HCT116 (cell line): Measurements from ENCODE around the gene ACKR3. TPM values are rescaled to one million over a fixed set of nuclear protein-coding genes. Genes with fewer than 3 reads are reported as not detected.

ENCODE experiments used
- ATAC-seq: fragments of 200-7000 bp; cut with Tn5 transposase; 2 replicates; pipeline ENCODE4 v1.9.1; 2020; ENCODE audit warnings: mild to moderate bottlenecking, moderate library complexity
- BruUV-seq: library from RNA; stranded (reverse); fragments of 400-500 nt; replicated peaks from 2 replicates; lab custom pipeline; 2021; lab: Mats Ljungman, UMichigan
- CTCF ChIA-PET: fragments of 300-600 bp; sonication (Branson Sonifier 250); formaldehyde crosslinking; loops from one replicate; lab custom pipeline; 2021; ENCODE audit warnings: antibody characterized with exemption; lab: Charles Lee
- POLR2A ChIA-PET: fragments of 300-600, 350-600 bp; sonication (Branson Sonifier 250); formaldehyde crosslinking; loops from one replicate; lab custom pipeline; 2021; ENCODE audit warnings: antibody characterized with exemption; lab: Charles Lee
- RAD21 ChIA-PET, 2 experiments: fragments of 300-600 bp; sonication (Branson Sonifier 250); formaldehyde crosslinking; loops; one replicate each; lab custom pipeline; 2023; ENCODE audit warnings: low total read pairs in 2 of 2; ENCODE audit not compliant: uncharacterized antibody in 2 of 2, unreplicated experiment in 2 of 2, low non-redundant PET in 1 of 2; lab: Charles Lee
- DNase-seq: peaks from one replicate; pipeline ENCODE4 v3.0.0-alpha.2; 2010; ENCODE audit warnings: low read depth, low spot score
- H2AFZ ChIP-seq: fragments of 200-600 bp; shearing (Covaris generic), sonication (generic); 2 replicates; pipeline ENCODE4 v1.6.1; 2017; ENCODE audit warnings: low read depth, mixed run types, mixed read lengths, antibody characterized with exemption, low read length; ENCODE audit not compliant: poor library complexity, severe bottlenecking
- H3K27ac ChIP-seq: 2 replicates; pipeline ENCODE4 v1.5.1; 2012; ENCODE audit warnings: low read depth, low read length
- H3K27me3 ChIP-seq: fragments of 200-600 bp; sonication (generic); 2 replicates; pipeline ENCODE4 v1.6.1; 2016; ENCODE audit warnings: mixed run types, low read length, mixed read lengths; ENCODE audit not compliant: insufficient read depth
- H3K36me3 ChIP-seq, 2 experiments: fragments of 200-500 bp in 1 of 2; fragments of 200-600 bp in 1 of 2; sonication (Bioruptor generic) in 1 of 2; sonication (generic) in 1 of 2; 2 replicates each; pipeline versions ENCODE4 v1.5.1 to v1.6.1; 2014 to 2016; ENCODE audit warnings: low read length in 2 of 2, inconsistent platforms in 1 of 2, mixed read lengths in 1 of 2, mixed run types in 1 of 2; ENCODE audit not compliant: insufficient read depth in 2 of 2, control insufficient read depth in 1 of 2
- H3K4me1 ChIP-seq, 2 experiments: fragments of 200-600 bp in 1 of 2; sonication (generic) in 1 of 2; 2 replicates each; pipeline versions ENCODE4 v1.5.1 to v1.6.1; 2012 to 2017; ENCODE audit warnings: low read length in 2 of 2, inconsistent platforms in 1 of 2, mild to moderate bottlenecking in 1 of 2, mixed read lengths in 1 of 2, mixed run types in 1 of 2, moderate library complexity in 1 of 2; ENCODE audit not compliant: insufficient read depth in 2 of 2, control insufficient read depth in 1 of 2
- H3K4me2 ChIP-seq: fragments of 200-600 bp; sonication (generic); 2 replicates; pipeline ENCODE4 v1.6.1; 2017; ENCODE audit warnings: mixed run types, low read length, mixed read lengths
- H3K4me3 ChIP-seq, 2 experiments: fragments of 200-600 bp in 1 of 2; sonication (generic) in 1 of 2; replicated peaks in 1 of 2; 2 replicates each; pipeline ENCODE4 v1.5.1; 2011 to 2016; ENCODE audit warnings: low read length in 2 of 2, control low read depth in 1 of 2, low read depth in 1 of 2, mild to moderate bottlenecking in 1 of 2, mixed read lengths in 1 of 2, mixed run types in 1 of 2
- H3K79me2 ChIP-seq: fragments of 200-600 bp; sonication (generic); 2 replicates; pipeline ENCODE4 v1.6.1; 2017; ENCODE audit warnings: mild to moderate bottlenecking, mixed run types, low read length, moderate library complexity, mixed read lengths; ENCODE audit not compliant: insufficient read depth
- H3K9ac ChIP-seq: fragments of 200-600 bp; sonication (generic); 2 replicates; pipeline ENCODE4 v1.6.1; 2016; ENCODE audit warnings: low read length, mixed read lengths
- H3K9me2 ChIP-seq: fragments of 200-600 bp; sonication (generic), shearing (Covaris generic); 2 replicates; pipeline ENCODE4 v1.6.1; 2017; ENCODE audit warnings: mixed run types, mild to moderate bottlenecking, moderate library complexity; ENCODE audit not compliant: insufficient read depth
- H3K9me3 ChIP-seq, 2 experiments: fragments of 200-500 bp in 1 of 2; fragments of 200-600 bp in 1 of 2; sonication (Bioruptor generic) in 1 of 2; sonication (generic) in 1 of 2; 2 replicates each; pipeline ENCODE4 v1.6.1; 2014 to 2017; ENCODE audit warnings: low read length in 2 of 2, mixed read lengths in 2 of 2, inconsistent platforms in 1 of 2, low read depth in 1 of 2, mild to moderate bottlenecking in 1 of 2, mixed run types in 1 of 2, moderate library complexity in 1 of 2; ENCODE audit not compliant: control insufficient read depth in 1 of 2, insufficient read depth in 1 of 2
- H4K20me1 ChIP-seq: fragments of 200-600 bp; sonication (generic), shearing (Covaris generic); 2 replicates; pipeline ENCODE4 v1.6.1; 2017; ENCODE audit warnings: mixed run types, mild to moderate bottlenecking, moderate library complexity; ENCODE audit not compliant: insufficient read depth
- CEBPB ChIP-seq: IDR thresholded peaks from 2 replicates; pipeline ENCODE4 v1.6.1; 2012; ENCODE audit warnings: low read depth
- ELF1 ChIP-seq: IDR thresholded peaks from 2 replicates; pipeline ENCODE4 v1.6.1; 2012; ENCODE audit warnings: low read depth, borderline replicate concordance
- EZH2 ChIP-seq: fragments of 200-600 bp; sonication (generic); IDR thresholded peaks from 2 replicates; pipeline ENCODE4 v1.6.1; 2017; ENCODE audit warnings: antibody characterized with exemption, mixed run types
- EZH2phosphoT487 ChIP-seq: fragments of 200-600 bp; IDR thresholded peaks from 2 replicates; pipeline ENCODE4 v1.6.1; 2018; ENCODE audit warnings: antibody characterized with exemption, borderline replicate concordance
- POLR2A ChIP-seq: IDR thresholded peaks from 2 replicates; pipeline ENCODE4 v1.7.0; 2011; ENCODE audit warnings: borderline replicate concordance; ENCODE audit not compliant: insufficient read depth, insufficient read length; ENCODE audit errors: extremely low read depth
- POLR2AphosphoS5 ChIP-seq: IDR thresholded peaks from 2 replicates; pipeline ENCODE4 v1.6.1; 2011; ENCODE audit warnings: mild to moderate bottlenecking, low read depth, low read length, moderate library complexity
- RAD21 ChIP-seq: IDR thresholded peaks from 2 replicates; pipeline ENCODE4 v1.6.1; 2012; ENCODE audit warnings: low read depth, mild to moderate bottlenecking
- SP1 ChIP-seq: IDR thresholded peaks from 2 replicates; pipeline ENCODE4 v1.6.1; 2012; ENCODE audit warnings: low read depth
- TCF7L2 ChIP-seq: IDR thresholded peaks from 2 replicates; pipeline ENCODE4 v1.7.0; 2011; ENCODE audit warnings: borderline replicate concordance, inconsistent platforms; ENCODE audit not compliant: insufficient read depth, insufficient read length; ENCODE audit errors: extremely low read depth
- intact Hi-C: fragments of 100-400 bp; cut with micrococcal nuclease; formaldehyde crosslinking; loops from 2 replicates; pipeline ENCODE4 v1.10.0; 2022
- total RNA-seq: library from RNA; stranded (reverse); gene quantifications from one replicate; pipeline ENCODE4 v1.2.1, GENCODE V29; 2021; ENCODE audit not compliant: unreplicated experiment
- TF ChIP-seq, protein P1 (sequence below): IDR thresholded peaks from 2 replicates; pipeline ENCODE4 v1.6.1; 2012
- TF ChIP-seq, protein P2 (sequence below), 3 experiments: fragments of 200-600 bp in 1 of 3; sonication (generic) in 1 of 3; IDR thresholded peaks in 2 of 3; conservative IDR thresholded peaks in 1 of 3; 2 replicates each; pipeline ENCODE4 v1.5.1; 2012 to 2017; ENCODE audit warnings: low read depth in 2 of 3, low read length in 2 of 3, antibody characterized with exemption in 1 of 3, borderline replicate concordance in 1 of 3, control low read depth in 1 of 3, mild to moderate bottlenecking in 1 of 3, mixed read lengths in 1 of 3, mixed run types in 1 of 3, moderate library complexity in 1 of 3; ENCODE audit not compliant: insufficient read depth in 1 of 3
- TF ChIP-seq, protein P3 (sequence below): IDR thresholded peaks from 2 replicates; pipeline ENCODE4 v1.6.1; 2012; ENCODE audit warnings: low read depth
- TF ChIP-seq, protein P4 (sequence below): IDR thresholded peaks from 2 replicates; pipeline ENCODE4 v1.6.1; 2012

The ACKR3 gene
- total RNA-seq, 1 experiment from 2014 or later = 0.20 TPM

DNA sequence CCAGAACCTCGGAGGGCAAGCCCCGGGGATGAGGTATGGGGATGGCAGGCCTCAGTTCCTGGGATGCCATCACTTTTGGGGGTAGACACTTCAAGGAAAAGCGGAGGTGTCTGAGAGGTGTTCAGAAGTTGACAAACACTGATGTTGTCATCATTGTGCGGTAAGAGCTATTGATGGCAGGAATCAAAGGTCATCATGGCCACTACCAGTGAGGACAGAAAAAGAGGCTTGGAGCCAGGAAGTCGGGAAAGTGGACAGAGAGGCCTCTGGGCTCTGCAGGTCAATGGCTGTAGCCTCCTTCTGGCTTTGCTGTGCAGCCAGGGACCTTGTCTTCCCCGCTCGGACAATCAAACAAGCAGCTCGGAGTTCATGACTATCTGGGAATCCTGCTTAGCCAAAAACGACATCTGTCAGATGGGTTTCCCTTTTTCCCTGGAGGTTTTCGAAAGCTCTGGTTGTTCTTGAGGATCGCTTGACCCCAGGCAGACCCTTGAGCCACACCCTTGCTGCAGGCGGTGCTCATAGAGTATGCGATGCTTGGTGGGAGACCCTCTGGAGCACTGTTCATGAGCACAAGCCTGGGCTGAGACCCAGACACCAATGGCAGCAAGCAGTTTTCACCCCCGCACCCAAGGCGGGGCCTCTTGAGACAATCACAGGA is 19.4 kb downstream of the ACKR3 start:
- Histone ChIP-seq H3K4me3 (no peak overlapping the region), H3K27ac (no peak overlapping the region), H4K20me1 (no peaks in the 10 kb centered on the region)
- DNase-seq = no peak
- POLR2A ChIA-PET = no interaction called here
- BruUV-seq = no TSS peak
- no peak for TF ChIP-seq TCF7L2
- no peak for TF ChIP-seq POLR2A
- TF ChIP-seq CEBPB = no peak
- TF ChIP-seq RAD21 = no peak
- TF ChIP-seq, protein P1, sequence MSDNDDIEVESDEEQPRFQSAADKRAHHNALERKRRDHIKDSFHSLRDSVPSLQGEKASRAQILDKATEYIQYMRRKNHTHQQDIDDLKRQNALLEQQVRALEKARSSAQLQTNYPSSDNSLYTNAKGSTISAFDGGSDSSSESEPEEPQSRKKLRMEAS = no peak
- TF ChIP-seq, protein P2, sequence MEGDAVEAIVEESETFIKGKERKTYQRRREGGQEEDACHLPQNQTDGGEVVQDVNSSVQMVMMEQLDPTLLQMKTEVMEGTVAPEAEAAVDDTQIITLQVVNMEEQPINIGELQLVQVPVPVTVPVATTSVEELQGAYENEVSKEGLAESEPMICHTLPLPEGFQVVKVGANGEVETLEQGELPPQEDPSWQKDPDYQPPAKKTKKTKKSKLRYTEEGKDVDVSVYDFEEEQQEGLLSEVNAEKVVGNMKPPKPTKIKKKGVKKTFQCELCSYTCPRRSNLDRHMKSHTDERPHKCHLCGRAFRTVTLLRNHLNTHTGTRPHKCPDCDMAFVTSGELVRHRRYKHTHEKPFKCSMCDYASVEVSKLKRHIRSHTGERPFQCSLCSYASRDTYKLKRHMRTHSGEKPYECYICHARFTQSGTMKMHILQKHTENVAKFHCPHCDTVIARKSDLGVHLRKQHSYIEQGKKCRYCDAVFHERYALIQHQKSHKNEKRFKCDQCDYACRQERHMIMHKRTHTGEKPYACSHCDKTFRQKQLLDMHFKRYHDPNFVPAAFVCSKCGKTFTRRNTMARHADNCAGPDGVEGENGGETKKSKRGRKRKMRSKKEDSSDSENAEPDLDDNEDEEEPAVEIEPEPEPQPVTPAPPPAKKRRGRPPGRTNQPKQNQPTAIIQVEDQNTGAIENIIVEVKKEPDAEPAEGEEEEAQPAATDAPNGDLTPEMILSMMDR (IDR thresholded peaks at IDR 0.05 in 2 of 3, conservative IDR thresholded peaks at IDR 0.05 in 1 of 3; ENCODE audit: borderline replicate concordance in 1 of 3, insufficient read depth in 1 of 3, low read depth in 2 of 3, low read length in 2 of 3) = no peak
- TF ChIP-seq, protein P3, sequence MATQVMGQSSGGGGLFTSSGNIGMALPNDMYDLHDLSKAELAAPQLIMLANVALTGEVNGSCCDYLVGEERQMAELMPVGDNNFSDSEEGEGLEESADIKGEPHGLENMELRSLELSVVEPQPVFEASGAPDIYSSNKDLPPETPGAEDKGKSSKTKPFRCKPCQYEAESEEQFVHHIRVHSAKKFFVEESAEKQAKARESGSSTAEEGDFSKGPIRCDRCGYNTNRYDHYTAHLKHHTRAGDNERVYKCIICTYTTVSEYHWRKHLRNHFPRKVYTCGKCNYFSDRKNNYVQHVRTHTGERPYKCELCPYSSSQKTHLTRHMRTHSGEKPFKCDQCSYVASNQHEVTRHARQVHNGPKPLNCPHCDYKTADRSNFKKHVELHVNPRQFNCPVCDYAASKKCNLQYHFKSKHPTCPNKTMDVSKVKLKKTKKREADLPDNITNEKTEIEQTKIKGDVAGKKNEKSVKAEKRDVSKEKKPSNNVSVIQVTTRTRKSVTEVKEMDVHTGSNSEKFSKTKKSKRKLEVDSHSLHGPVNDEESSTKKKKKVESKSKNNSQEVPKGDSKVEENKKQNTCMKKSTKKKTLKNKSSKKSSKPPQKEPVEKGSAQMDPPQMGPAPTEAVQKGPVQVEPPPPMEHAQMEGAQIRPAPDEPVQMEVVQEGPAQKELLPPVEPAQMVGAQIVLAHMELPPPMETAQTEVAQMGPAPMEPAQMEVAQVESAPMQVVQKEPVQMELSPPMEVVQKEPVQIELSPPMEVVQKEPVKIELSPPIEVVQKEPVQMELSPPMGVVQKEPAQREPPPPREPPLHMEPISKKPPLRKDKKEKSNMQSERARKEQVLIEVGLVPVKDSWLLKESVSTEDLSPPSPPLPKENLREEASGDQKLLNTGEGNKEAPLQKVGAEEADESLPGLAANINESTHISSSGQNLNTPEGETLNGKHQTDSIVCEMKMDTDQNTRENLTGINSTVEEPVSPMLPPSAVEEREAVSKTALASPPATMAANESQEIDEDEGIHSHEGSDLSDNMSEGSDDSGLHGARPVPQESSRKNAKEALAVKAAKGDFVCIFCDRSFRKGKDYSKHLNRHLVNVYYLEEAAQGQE = no peak
- TF ChIP-seq, protein P4, sequence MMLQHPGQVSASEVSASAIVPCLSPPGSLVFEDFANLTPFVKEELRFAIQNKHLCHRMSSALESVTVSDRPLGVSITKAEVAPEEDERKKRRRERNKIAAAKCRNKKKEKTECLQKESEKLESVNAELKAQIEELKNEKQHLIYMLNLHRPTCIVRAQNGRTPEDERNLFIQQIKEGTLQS = no peak
- no peak for TF ChIP-seq POLR2AphosphoS5
- TF ChIP-seq ELF1 = no peak
- TF ChIP-seq EZH2phosphoT487 = no peak
- no peak for TF ChIP-seq SP1
- no peak for TF ChIP-seq EZH2
- TF ChIP-seq, all 23 proteins: peak for 0
- ChIA-PET RAD21 (no interaction called here), CTCF (no interaction called here)
- no peak for ATAC-seq
- Histone ChIP-seq H3K27me3 (peaks cover 21% of the 10 kb centered on the region; the same call in 1 of the 2 replicates), H3K79me2 (no peaks in the 10 kb centered on the region), H3K36me3 (no peaks in the 10 kb centered on the region), H3K9me2 (no peaks in the 10 kb centered on the region), H3K9me3 (peaks cover 0 to 9% of the 10 kb centered on the region in 2 experiments; a peak in 1 of 4 replicates), H3K4me2 (no peak overlapping the region), H3K4me1 (no peaks in the 10 kb centered on the region), H3K9ac (no peak overlapping the region), H2AFZ (no peak overlapping the region)
- intact Hi-C loops = no loop called here
